SHP77 treated with DMSO at 0.1 percent for 48 hours (cell line): ENCODE measurements around the gene LY86.
"Not testable (repeated sequence)": the region's sequence is repeated elsewhere in the genome, so short reads cannot be mapped to it uniquely, and the experiment has no call there.

Source experiments
- DNase-seq: peaks from one replicate; lab custom pipeline; 2025; lab: John Stamatoyannopoulos, UW

Gene LY86

GRCh38 chr6:6654599-6655575 is 66.4 kb downstream of the LY86 start:
- no peak for DNase-seq

- no peak for DNase-seq
Observed at GRCh38 chr6:6655805-6656251, 67.3 kb downstream of the LY86 start.

- DNase-seq: no peak
Observed at GRCh38 chr6:6656287-6656686, 67.8 kb downstream of the LY86 start.

GRCh38 chr6:6657085-6657819 is 68.7 kb downstream of the LY86 start:
- no peak for DNase-seq

GRCh38 chr6:6657820-6658217 is 69.3 kb downstream of the LY86 start:
- DNase-seq: no peak

- no peak for DNase-seq
Observed at GRCh38 chr6:6659600-6660327, 71.2 kb downstream of the LY86 start.

- no peak for DNase-seq
Observed at GRCh38 chr6:6660339-6661045, 72.0 kb downstream of the LY86 start.

- DNase-seq: no peak
Observed at GRCh38 chr6:6661191-6661590, 72.7 kb downstream of the LY86 start.

GRCh38 chr6:6661684-6662083 is 73.2 kb downstream of the LY86 start:
- DNase-seq: peak; percentile 25

- DNase-seq: no peak
Observed at GRCh38 chr6:6663421-6664135, 75.1 kb downstream of the LY86 start.

- DNase-seq: no peak
Observed at GRCh38 chr6:6665555-6666243, 77.2 kb downstream of the LY86 start.

- not testable (repeated sequence) for DNase-seq
Observed at GRCh38 chr6:6670150-6670549, 81.6 kb downstream of the LY86 start.

- DNase-seq: peak; percentile 25
Observed at GRCh38 chr6:6674872-6675271, 86.4 kb downstream of the LY86 start.

GRCh38 chr6:6676910-6677441 is 88.5 kb downstream of the LY86 start:
- peak; percentile 58 for DNase-seq

GRCh38 chr6:6678185-6678671 is 89.7 kb downstream of the LY86 start:
- DNase-seq: peak; percentile 65

- DNase-seq: no peak
Observed at GRCh38 chr6:6678811-6679210, 90.3 kb downstream of the LY86 start.

- no peak for DNase-seq
Observed at GRCh38 chr6:6679633-6680032, 91.1 kb downstream of the LY86 start.

GRCh38 chr6:6680526-6680925 is 92.0 kb downstream of the LY86 start:
- DNase-seq: no peak

- DNase-seq: no peak
Observed at GRCh38 chr6:6681075-6681849, 92.7 kb downstream of the LY86 start.
